ENCODE data around the gene EXOSC9.
A peak's percentile ranks its signal among the peaks of the same experiment; 100 is the strongest.

The EXOSC9 gene

DNA sequence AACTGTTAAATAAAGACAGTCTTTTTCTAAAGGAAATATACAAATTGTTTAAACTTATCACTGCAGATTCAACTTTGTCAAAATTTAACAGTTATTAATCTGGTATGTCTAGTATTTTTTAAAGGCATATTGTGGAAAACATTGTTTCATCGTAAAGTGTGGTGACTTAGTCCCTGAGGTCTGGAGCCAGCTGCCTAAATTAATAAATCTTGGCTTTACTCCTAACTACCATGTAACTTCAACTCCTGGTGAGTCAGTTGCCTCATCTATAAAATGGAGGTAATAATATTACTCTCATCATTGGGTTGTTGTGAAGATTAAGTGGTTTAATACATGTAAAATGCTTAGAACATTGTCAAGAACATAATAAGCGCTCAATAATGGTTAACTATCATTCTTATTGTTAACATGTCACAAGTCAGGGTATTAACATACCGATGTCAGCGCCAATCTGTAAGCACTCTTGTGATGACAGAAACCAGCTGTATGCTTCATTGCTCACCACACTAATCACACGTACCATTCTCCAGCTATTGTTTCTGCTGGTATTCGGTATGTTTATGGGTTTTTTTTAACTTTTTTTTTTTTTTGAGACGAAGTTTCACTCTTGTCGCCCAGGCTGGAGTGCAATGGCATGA lies 22.0 kb upstream of the EXOSC9 start:
- H3K27ac Mint-ChIP-seq = no peak overlapping the region
- ATAC-seq (no peak), DNase-seq (ENCODE audit: low spot score in 2 of 2) (no peak)
- H3K36me3 Mint-ChIP-seq = no peaks in the 10 kb centered on the region
- H3K4me1 Mint-ChIP-seq = no peaks in the 10 kb centered on the region
- H3K9me3 Mint-ChIP-seq = no peaks in the 10 kb centered on the region
- no peak overlapping the region for H3K4me3 Mint-ChIP-seq

DNA sequence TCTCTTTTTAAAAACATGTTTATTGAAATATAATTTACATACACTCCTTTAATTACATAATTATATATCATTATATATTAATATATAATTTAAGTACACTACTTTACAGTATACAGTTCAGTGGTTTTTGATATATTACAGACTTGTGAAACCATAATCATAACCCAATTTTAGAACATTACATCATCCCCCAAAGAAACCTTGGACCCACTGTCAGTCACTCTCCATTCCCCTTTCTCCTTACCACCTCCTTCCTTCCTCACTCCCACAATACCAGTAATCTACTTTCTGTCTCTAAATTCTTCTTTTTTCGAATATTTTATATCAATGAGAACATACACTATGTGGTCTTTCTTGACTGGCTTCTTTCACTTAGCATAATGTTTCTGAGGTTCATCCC lies 17.9 kb upstream of the EXOSC9 start:
- no peak for ATAC-seq
- no peak for DNase-seq (ENCODE audit: low spot score in 2 of 2)
- no peak overlapping the region for H3K4me3 Mint-ChIP-seq
- H3K36me3 Mint-ChIP-seq = no peaks in the 10 kb centered on the region
- no peaks in the 10 kb centered on the region for H3K9me3 Mint-ChIP-seq
- no peak overlapping the region for H3K27ac Mint-ChIP-seq
- H3K4me1 Mint-ChIP-seq = peaks cover 3% of the 10 kb centered on the region

DNA sequence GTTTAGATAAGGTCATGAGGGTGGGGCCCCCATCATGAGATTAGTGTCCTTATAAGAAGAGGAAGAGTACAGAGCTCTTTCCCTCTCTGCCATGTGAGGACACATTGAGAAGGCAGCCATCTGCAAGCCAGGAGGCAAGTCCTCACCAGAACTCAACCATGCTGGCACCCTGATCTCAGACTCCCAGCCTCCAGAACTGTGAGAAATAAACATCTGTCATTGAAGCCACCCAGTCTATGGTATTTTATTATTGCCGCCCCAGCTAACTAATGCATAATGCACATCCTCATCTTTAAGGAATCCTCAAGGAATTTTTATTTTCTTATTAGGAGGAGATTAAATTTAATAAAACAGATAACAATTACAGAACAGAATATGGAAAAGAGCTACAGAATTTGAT lies 16.7 kb upstream of the EXOSC9 start:
- ATAC-seq (no peak), DNase-seq (ENCODE audit: low spot score in 2 of 2) (no peak)
- no peaks in the 10 kb centered on the region for H3K9me3 Mint-ChIP-seq
- H3K4me1 Mint-ChIP-seq = peaks cover 12% of the 10 kb centered on the region
- no peak overlapping the region for H3K27ac Mint-ChIP-seq
- no peaks in the 10 kb centered on the region for H3K36me3 Mint-ChIP-seq
- H3K4me3 Mint-ChIP-seq = no peak overlapping the region

DNA sequence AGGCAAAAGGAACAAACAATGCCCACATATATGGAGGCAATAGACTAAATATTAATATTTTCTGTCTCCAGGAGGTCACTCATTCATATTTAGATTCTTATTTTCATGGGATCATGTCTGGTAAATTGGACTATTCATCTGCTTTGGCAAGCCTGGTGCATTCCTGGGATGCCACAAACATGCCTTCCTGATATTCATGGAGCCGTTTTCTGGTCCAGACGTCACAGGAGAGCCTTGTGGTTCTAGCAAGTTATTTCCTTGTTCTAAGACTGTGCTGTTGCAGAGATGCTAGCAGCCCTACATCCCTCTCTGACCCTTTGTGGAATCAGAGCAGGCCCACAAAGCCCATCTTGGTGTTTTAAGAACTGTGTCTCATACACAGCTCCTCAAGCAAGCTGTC lies 16.1 kb upstream of the EXOSC9 start:
- ATAC-seq = no peak
- H3K36me3 Mint-ChIP-seq = no peaks in the 10 kb centered on the region

DNA sequence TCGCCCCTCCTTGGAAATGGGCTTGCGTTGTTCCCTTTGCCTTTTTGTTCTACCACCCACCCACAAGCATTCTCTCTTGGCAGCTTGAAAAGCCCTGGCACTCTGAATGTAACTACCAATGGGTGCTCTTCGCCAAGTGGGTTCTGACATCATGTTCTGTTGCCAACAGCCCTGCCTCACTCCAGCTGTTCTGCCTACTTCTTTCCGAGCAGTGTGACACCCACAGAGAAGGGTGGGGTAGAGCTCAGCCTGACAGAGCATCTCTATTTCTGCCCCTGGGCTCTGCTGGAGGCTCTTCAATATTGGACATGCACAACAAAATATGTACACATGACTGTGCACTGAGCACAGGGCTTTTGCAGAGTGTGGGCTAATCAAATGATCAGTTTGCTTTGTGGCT lies 15.6 kb upstream of the EXOSC9 start:
- no peak overlapping the region for H3K27ac Mint-ChIP-seq
- DNase-seq (ENCODE audit: low spot score in 2 of 2) (no peak), ATAC-seq (no peak)
- H3K36me3 Mint-ChIP-seq = no peaks in the 10 kb centered on the region
- peaks cover 14% of the 10 kb centered on the region for H3K4me1 Mint-ChIP-seq
- H3K9me3 Mint-ChIP-seq = no peaks in the 10 kb centered on the region
- H3K4me3 Mint-ChIP-seq = no peak overlapping the region

More for the DNA sequence above, 16.1 kb upstream of the EXOSC9 start:
- no peak for DNase-seq (ENCODE audit: low spot score in 2 of 2)
- no peaks in the 10 kb centered on the region for H3K9me3 Mint-ChIP-seq
- H3K4me1 Mint-ChIP-seq = peaks cover 14% of the 10 kb centered on the region
- H3K4me3 Mint-ChIP-seq = no peak overlapping the region
- H3K27ac Mint-ChIP-seq = no peak overlapping the region

DNA sequence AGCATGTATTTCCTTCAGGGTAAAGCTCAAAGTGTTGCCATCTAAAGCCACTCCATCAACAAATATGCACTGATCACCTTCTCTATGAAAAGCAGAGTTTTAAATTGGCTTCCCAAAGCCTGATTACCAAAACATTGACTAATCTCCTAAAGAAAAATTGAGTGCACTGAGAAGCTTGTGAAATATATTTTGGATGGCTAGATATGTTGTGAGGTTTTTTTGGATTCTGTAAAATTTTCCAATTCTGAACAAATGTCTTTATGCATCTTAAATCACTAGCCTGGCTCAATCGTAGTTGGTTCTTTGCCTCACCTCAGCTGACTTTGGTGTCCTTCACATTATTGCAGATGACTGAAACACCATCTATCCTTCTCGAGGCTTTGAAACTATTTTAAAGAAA lies 14.9 kb upstream of the EXOSC9 start:
- no peak overlapping the region for H3K27ac Mint-ChIP-seq
- ATAC-seq = no peak
- no peak overlapping the region for H3K4me3 Mint-ChIP-seq
- no peaks in the 10 kb centered on the region for H3K9me3 Mint-ChIP-seq
- H3K36me3 Mint-ChIP-seq = no peaks in the 10 kb centered on the region
- DNase-seq (ENCODE audit: low spot score in 2 of 2) = no peak
- H3K4me1 Mint-ChIP-seq = peaks cover 14% of the 10 kb centered on the region

DNA sequence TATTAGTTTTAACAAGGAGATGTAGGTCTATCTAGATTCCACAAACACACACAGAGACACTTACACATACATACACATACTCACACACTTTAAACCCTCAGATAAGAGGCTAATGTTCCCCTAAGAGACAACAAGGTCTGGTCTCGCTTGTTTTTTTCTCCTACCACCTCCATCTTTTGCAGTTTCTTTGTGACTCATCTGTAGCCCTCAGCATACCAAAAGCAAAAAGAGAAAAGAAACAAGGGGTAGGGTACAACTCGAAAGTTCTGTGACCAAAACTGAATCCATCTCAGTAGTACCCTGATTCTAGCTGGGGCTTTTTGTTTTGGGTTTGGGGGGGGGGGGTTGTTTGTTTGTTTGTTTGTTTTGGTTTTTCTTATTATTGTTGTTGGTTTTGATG lies 12.2 kb upstream of the EXOSC9 start:
- Mint-ChIP-seq H3K4me3 (no peak overlapping the region), H3K36me3 (no peaks in the 10 kb centered on the region), H3K27ac (peak overlapping the region; percentile 58), H3K9me3 (no peaks in the 10 kb centered on the region), H3K4me1 (peaks cover 14% of the 10 kb centered on the region)
- ATAC-seq (peak; percentile 65), DNase-seq (ENCODE audit: low spot score in 2 of 2) (no peak)

DNA sequence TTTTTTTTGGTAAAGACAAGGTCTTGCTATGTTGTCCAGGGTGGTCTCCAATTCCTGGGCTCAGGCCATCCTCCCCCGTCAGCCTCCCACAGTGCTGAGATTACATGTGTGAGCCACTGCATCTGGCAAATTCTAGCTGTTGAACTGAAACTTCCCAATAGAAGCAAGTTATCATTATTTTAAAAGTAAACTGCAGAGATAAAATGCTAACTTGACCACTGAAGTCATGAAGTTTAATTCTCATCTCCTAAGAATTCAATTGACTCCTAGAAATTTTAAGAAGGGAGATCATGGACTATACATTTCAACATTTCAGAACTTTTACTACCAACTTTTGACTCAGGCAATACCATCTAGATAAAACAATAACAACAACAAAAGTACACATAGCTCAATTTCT lies 11.7 kb upstream of the EXOSC9 start:
- DNase-seq (ENCODE audit: low spot score in 2 of 2) = no peak

DNA sequence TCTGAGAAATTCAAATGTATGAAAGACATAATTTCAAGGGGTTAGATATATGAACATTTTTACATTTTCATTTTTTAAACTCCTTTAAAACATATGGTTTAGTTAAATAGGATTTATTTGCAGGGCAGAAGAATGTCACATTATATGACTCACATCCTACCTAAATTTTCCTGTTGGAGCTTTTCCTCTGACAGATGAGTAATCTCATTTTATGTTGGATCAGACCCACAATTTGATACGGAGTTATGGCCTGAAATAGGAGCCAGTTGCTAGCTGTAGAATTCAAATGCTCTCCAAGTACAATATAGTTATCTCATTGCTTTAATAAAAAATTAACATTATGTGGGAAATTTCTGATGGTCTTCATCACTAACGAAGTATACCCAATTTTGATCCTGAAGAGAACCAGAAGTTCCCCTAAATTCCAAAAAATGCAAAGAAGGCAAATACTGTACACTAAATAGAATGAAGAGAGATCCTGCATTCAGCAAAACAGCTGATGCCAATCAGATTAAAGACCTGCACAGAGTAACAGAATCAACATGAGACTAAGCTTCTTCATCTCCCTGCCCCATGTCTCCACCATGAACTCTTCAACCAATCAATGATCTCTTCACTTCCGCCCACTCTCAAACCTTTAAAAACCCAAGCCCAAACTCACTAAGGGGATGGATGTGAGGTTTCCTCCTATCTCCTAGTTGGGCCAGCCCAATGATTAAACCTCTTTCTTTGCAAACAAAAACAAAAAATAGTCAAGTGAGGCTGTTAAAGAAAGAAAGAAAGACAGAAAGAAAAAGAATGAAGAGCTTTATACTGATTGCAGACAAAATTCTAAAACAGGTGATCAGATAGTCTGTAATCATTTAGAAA lies 10.9 kb upstream of the EXOSC9 start:
- H3K9me3 Mint-ChIP-seq = no peaks in the 10 kb centered on the region
- no peaks in the 10 kb centered on the region for H3K36me3 Mint-ChIP-seq
- ATAC-seq = no peak
- H3K4me1 Mint-ChIP-seq = peaks cover 19% of the 10 kb centered on the region
- no peak overlapping the region for H3K27ac Mint-ChIP-seq
- no peak for DNase-seq (ENCODE audit: low spot score in 2 of 2)
- no peak overlapping the region for H3K4me3 Mint-ChIP-seq

More for the DNA sequence above, 11.7 kb upstream of the EXOSC9 start:
- H3K4me3 Mint-ChIP-seq = no peak overlapping the region
- peaks cover 14% of the 10 kb centered on the region for H3K4me1 Mint-ChIP-seq
- no peak for ATAC-seq
- peak overlapping the region; percentile 58 for H3K27ac Mint-ChIP-seq
- no peaks in the 10 kb centered on the region for H3K9me3 Mint-ChIP-seq
- no peaks in the 10 kb centered on the region for H3K36me3 Mint-ChIP-seq

DNA sequence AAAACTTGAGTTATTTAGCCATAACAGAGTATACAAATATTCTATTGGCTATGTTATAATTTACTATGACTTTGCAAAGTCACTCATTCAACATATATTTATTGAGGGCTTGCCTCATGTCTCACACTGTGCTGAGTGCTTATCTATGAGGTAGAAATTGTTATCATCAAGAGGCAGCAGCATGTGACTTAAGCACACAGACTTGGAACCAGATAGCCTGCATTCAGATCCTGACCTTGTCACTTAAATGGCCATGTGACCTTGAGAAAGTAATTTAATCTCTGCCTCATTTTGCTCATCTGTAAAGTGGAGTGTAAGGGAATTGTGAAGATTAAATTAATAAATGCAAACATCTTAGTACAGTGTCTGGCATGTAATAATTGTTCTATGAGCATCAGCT lies 10.1 kb upstream of the EXOSC9 start:
- Mint-ChIP-seq H3K9me3 (no peaks in the 10 kb centered on the region), H3K4me3 (no peak overlapping the region), H3K4me1 (peaks cover 26% of the 10 kb centered on the region), H3K27ac (no peak overlapping the region), H3K36me3 (no peaks in the 10 kb centered on the region)
- ATAC-seq (no peak), DNase-seq (ENCODE audit: low spot score in 2 of 2) (no peak)

DNA sequence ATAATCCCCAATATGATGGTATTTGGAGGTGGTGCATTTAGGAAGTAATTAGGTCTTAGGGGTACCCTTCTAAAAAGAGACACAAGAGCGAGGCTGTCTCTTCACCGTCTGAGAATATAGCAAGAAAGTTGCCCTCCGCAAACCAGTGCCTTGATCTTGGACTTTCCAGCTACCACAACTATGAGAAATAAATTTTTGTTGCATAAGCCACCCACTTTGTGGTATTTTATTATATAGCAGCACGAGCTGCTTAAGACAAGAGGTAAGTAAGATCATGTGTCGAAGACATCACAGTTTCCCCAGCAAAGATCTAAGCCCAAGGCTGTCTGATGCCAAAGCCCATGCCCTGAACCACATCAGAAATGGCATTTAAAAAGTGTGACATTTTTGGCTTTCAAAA lies 9.6 kb upstream of the EXOSC9 start:
- Mint-ChIP-seq H3K27ac (no peak overlapping the region), H3K36me3 (no peaks in the 10 kb centered on the region)
- no peak for DNase-seq (ENCODE audit: low spot score in 2 of 2)

DNA sequence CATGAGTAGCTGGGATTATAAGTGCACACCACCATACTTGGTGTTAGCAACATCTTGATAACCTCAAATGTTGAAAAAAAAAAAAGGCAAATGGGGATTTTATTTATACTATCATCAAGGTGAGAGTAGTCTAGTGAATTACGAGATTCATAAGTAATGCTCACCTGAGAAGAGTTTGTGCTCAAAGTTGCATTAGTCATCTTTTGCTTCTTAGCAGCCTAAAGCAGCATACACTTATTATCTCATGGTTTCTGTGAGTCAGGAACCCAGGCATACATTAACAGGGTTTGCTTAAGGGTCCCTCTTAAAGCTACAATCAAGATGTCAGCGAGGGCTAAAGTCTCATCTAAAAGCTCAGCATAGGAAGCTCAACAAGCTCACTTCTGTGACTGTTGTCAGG lies 8.2 kb upstream of the EXOSC9 start:
- H3K36me3 Mint-ChIP-seq = no peaks in the 10 kb centered on the region
- H3K4me1 Mint-ChIP-seq = peaks cover 30% of the 10 kb centered on the region
- no peak for DNase-seq (ENCODE audit: low spot score in 2 of 2)
- no peak overlapping the region for H3K4me3 Mint-ChIP-seq
- no peaks in the 10 kb centered on the region for H3K9me3 Mint-ChIP-seq
- ATAC-seq = no peak
- H3K27ac Mint-ChIP-seq = no peak overlapping the region

More for the DNA sequence above, 9.6 kb upstream of the EXOSC9 start:
- no peaks in the 10 kb centered on the region for H3K9me3 Mint-ChIP-seq
- H3K4me3 Mint-ChIP-seq = no peak overlapping the region
- no peak for ATAC-seq
- H3K4me1 Mint-ChIP-seq = peaks cover 30% of the 10 kb centered on the region

DNA sequence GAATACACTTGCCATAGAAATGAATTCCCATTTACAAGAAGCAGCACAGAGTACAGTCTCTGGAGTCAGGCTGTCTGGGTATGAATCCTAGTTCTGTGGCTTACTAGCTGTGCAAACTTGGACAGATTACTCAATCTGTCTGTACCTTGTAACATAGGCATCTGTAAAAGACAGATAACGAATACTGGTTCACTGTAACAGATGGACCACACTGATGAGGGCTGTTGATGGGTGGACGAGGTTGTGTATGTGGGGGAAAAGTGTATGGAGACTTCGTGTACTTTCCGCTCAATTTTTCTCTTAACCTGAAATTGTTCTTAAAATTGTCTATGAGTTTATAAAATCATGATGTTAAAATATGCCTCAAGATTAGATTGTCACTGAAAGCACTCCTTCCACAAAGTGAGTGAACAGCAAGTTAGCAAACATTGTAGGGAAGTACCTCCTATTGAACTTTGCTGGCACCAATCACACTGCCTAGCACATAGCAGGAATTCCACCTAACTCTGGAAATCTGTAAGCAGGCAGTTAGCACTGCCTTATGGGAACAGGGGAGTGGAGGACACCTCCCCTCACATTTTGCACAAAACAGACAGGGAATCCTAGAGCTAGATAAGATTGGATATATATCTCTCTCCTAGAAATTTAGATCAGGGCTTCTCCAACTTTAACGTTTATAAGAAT lies 6.5 kb upstream of the EXOSC9 start:
- H3K4me3 Mint-ChIP-seq = no peak overlapping the region

DNA sequence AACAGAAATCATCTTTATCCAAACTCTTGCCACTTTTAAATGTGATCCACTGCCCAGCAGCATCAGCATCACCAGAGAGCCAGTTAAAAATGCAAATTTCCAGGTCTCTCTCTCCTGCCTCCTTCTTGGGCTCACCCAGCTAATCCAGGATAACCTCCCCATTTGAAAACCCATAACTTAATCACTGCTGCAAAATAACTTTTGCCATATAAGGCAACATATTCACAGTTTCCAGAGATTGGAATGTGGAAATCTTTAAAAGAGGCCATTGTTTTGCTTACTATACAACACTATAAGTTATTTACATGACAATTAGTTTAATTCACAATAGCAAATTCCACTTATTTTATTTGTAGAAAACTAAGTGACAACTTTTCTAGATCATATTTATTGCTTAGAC lies 4.8 kb upstream of the EXOSC9 start:
- Mint-ChIP-seq H3K9me3 (no peaks in the 10 kb centered on the region), H3K27ac (peak overlapping the region; percentile 23), H3K4me3 (no peak overlapping the region), H3K36me3 (peaks cover 5% of the 10 kb centered on the region), H3K4me1 (peaks cover 30% of the 10 kb centered on the region)
- ATAC-seq (no peak), DNase-seq (ENCODE audit: low spot score in 2 of 2) (no peak)

More for the DNA sequence above, 6.5 kb upstream of the EXOSC9 start:
- no peak for ATAC-seq
- no peak for DNase-seq (ENCODE audit: low spot score in 2 of 2)
- Mint-ChIP-seq H3K27ac (peak overlapping the region; percentile 0), H3K9me3 (no peaks in the 10 kb centered on the region), H3K4me1 (peaks cover 18% of the 10 kb centered on the region), H3K36me3 (no peaks in the 10 kb centered on the region)

DNA sequence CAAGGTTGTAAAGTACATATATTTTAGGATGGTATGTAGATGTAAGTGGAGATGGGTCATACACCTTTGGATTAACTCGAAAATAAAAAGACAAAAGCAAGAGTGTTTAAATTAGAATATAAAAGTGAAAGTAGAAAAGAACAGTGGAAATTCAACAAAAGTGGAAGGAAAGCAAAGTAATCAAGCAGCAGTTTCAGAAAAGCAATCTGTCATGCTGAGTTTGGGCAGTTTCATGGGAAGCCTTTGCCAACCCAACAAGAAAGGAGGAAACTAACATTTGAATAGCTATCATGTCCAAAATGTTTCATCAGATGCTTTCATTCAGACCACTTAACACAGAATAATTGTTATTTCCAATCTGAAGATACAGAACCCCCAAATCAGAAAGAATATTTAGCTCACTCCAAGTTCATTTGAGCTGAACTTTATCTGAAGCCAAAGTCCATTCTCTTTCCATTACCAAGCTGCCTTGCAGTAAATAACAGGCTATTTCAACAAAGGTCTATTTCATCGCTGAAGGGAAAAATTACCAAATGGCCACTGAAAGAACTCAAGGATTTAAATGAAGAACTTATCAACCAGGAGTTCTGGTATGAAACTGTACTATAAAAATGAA lies 1.8 kb upstream of the EXOSC9 start:
- Mint-ChIP-seq H3K36me3 (peaks cover 35% of the 10 kb centered on the region), H3K9me3 (no peaks in the 10 kb centered on the region), H3K4me3 (no peak overlapping the region), H3K27ac (no peak overlapping the region), H3K4me1 (peaks cover 41% of the 10 kb centered on the region)
- DNase-seq (ENCODE audit: low spot score in 2 of 2) (no peak), ATAC-seq (no peak)

Measured in stimulated activated effector memory CD8-positive, alpha-beta T cell treated with anti-CD3 and anti-CD28 coated beads, Interleukin-12 subunit alpha, Interleukin-12 subunit beta, amount 100 ng/mL, for 72 hours (primary cell).